Osteocyte (in vitro differentiated cells): ENCODE data around the gene DOLPP1. TPM values are rescaled to one million over a fixed set of nuclear protein-coding genes. Genes with fewer than 3 reads are reported as not detected.

ENCODE experiments used
- DNase-seq: peaks from one replicate; pipeline ENCODE4 v3.0.0; 2021; ENCODE audit warnings: mixed read lengths; ENCODE audit not compliant: unreplicated experiment; ENCODE audit errors: extremely low spot score
- H3K27ac Mint-ChIP-seq: one replicate; pipeline ENCODE4 v1.8.0; 2021; ENCODE audit warnings: mild to moderate bottlenecking, mixed read lengths; ENCODE audit not compliant: unreplicated experiment
- H3K27me3 Mint-ChIP-seq: one replicate; pipeline ENCODE4 v1.8.0; 2021; ENCODE audit warnings: mixed read lengths; ENCODE audit not compliant: unreplicated experiment
- H3K36me3 Mint-ChIP-seq: one replicate; pipeline ENCODE4 v1.8.0; 2021; ENCODE audit warnings: mixed read lengths; ENCODE audit not compliant: unreplicated experiment
- H3K4me1 Mint-ChIP-seq: one replicate; pipeline ENCODE4 v1.8.0; 2021; ENCODE audit warnings: mixed read lengths; ENCODE audit not compliant: unreplicated experiment
- H3K4me3 Mint-ChIP-seq: one replicate; pipeline ENCODE4 v1.8.0; 2021; ENCODE audit warnings: mild to moderate bottlenecking, moderate library complexity, mixed read lengths; ENCODE audit not compliant: unreplicated experiment
- H3K9me3 Mint-ChIP-seq: one replicate; pipeline ENCODE4 v1.8.0; 2021; ENCODE audit warnings: mixed read lengths; ENCODE audit not compliant: unreplicated experiment
- total RNA-seq: library from RNA; stranded (reverse); gene quantifications from 2 replicates; pipeline ENCODE4 v1.2.1, GENCODE V29; 2021
- TF ChIP-seq, protein P1 (sequence below): fragments of 200-600 bp; sonication (generic); IDR thresholded peaks from 2 replicates; pipeline ENCODE4 v1.5.0; 2021; ENCODE audit warnings: antibody characterized with exemption, mild to moderate bottlenecking, moderate library complexity

Gene DOLPP1
- total RNA-seq, 1 donor from 2014 or later, result 13.3 TPM

DNA sequence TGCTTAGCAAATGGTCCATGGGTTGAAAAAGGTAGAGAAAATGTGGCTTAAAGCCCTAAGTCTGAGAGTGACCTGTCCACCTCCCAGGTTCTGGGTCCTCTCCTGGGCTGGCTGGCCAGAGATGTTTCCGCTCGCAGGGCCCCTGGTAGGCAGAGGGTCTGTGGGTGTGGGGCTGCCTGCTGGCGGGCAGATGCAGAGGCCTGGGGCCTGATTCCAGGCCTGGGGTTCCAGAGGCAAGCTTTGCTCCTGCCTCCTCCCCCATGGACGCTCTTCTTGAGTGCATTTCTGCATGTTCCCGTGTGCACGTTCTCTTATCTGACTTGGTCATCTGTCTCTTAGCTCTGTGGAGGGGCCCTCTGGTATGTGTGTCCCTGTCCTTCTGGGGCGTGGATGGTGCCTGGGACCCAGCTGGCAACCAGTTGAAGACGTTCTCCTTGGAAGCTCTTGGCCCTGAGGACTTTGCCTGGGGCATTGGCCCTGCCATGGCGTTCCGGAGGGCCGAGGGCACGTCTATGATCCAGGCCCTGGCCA lies 40.7 kb upstream of the DOLPP1 start:
- H3K4me1 Mint-ChIP-seq, result peaks cover 25% of the 10 kb centered on the region
- no peaks in the 10 kb centered on the region for H3K27me3 Mint-ChIP-seq
- H3K36me3 Mint-ChIP-seq, result peaks cover 20% of the 10 kb centered on the region
- no peaks in the 10 kb centered on the region for H3K9me3 Mint-ChIP-seq
- TF ChIP-seq, protein P1, sequence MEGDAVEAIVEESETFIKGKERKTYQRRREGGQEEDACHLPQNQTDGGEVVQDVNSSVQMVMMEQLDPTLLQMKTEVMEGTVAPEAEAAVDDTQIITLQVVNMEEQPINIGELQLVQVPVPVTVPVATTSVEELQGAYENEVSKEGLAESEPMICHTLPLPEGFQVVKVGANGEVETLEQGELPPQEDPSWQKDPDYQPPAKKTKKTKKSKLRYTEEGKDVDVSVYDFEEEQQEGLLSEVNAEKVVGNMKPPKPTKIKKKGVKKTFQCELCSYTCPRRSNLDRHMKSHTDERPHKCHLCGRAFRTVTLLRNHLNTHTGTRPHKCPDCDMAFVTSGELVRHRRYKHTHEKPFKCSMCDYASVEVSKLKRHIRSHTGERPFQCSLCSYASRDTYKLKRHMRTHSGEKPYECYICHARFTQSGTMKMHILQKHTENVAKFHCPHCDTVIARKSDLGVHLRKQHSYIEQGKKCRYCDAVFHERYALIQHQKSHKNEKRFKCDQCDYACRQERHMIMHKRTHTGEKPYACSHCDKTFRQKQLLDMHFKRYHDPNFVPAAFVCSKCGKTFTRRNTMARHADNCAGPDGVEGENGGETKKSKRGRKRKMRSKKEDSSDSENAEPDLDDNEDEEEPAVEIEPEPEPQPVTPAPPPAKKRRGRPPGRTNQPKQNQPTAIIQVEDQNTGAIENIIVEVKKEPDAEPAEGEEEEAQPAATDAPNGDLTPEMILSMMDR, result no peak
- no peak for DNase-seq
- H3K4me3 Mint-ChIP-seq, result no peak overlapping the region
- H3K27ac Mint-ChIP-seq, result no peak overlapping the region

DNA sequence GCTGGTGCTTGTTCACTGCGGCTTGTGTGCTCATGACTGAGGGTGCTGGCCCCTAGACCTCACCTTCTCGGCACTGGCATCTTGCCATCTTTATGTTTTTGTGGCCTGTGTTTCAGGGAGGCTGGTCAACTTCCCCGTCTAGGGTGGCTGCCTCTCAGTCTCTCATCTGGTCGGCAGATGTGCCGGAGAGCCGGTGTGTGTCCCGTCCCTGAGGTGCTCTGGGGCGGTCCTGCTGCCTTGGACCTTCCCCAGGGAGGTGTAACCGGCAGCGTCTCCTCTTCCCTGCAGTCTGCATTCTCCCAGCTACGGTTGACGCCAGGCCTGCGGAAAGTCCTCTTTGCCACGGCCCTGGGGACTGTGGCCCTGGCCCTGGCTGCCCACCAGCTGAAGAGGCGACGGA lies 38.9 kb upstream of the DOLPP1 start:
- Mint-ChIP-seq H3K4me1 (peaks cover 16% of the 10 kb centered on the region), H3K36me3 (peaks cover 20% of the 10 kb centered on the region), H3K27ac (no peak overlapping the region), H3K27me3 (no peaks in the 10 kb centered on the region), H3K9me3 (no peaks in the 10 kb centered on the region), H3K4me3 (no peak overlapping the region)
- no peak for DNase-seq
- TF ChIP-seq, protein P1, result no peak

- H3K36me3 Mint-ChIP-seq, result peaks cover 16% of the 10 kb centered on the region
- H3K9me3 Mint-ChIP-seq, result no peaks in the 10 kb centered on the region
- no peaks in the 10 kb centered on the region for H3K4me1 Mint-ChIP-seq
- no peak for DNase-seq
- H3K4me3 Mint-ChIP-seq, result no peak overlapping the region
- H3K27ac Mint-ChIP-seq, result no peak overlapping the region
- TF ChIP-seq, protein P1, result no peak
- H3K27me3 Mint-ChIP-seq, result no peaks in the 10 kb centered on the region
Observed at GRCh38 chr9:129052592-129052991, 28.3 kb upstream of the DOLPP1 start.

DNA sequence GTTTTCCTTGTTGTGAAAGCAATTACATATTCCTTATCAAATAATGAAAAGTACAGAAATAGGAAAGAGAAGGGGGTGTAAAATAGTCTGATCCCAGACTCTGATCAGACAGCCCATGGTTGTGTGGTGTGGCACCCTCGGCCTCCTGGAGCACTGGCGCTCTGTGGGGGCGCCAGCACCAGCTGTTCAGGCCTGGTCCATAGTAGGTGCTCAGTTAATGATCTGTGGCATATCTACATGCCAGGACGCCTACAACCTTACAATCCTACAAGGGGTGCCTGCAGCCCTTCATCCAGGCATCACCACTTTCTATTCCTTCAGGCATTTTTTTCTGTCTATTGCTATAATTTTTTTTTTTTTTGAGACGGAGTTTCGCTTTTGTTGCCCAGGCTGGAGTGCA lies 27.9 kb upstream of the DOLPP1 start:
- Mint-ChIP-seq H3K27ac (no peak overlapping the region), H3K36me3 (peaks cover 14% of the 10 kb centered on the region)

DNA sequence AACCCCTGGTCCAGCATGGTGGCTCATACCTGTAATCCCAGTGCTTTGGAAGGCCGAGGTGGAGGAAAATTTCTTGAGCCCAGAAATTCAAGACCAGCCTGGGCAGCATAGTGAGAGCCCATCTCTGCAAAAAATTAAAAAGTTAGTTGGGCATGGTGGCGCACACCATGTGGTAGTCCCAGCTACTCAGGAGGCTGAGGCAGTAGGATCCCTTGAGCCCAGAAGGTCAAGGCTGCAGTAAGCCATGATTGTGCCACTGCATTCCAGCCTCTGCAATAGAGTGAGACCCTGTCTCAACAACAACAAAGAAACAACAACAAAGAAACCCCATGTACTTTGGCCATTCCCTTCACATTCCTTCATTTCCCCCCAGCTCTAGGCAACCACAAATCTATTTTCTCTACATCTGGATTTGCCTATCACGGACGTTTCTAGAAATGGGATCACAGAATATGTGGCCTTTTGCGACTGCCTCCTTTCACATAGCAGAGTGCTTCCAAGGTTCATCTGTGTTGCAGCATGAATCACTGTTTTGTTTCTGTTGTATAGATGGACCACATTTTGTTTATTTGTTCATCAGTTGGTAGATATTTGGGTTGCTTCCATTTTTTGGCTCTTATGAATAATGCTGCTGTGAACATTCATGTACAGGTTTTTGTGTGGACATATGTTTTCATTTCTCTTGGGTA lies 26.6 kb upstream of the DOLPP1 start:
- DNase-seq, result no peak
- no peaks in the 10 kb centered on the region for H3K27me3 Mint-ChIP-seq
- TF ChIP-seq, protein P1, result no peak
- no peak overlapping the region for H3K4me3 Mint-ChIP-seq
- H3K9me3 Mint-ChIP-seq, result no peaks in the 10 kb centered on the region
- no peak overlapping the region for H3K27ac Mint-ChIP-seq
- H3K4me1 Mint-ChIP-seq, result no peaks in the 10 kb centered on the region
- peaks cover 8% of the 10 kb centered on the region for H3K36me3 Mint-ChIP-seq

More for the DNA sequence above, 27.9 kb upstream of the DOLPP1 start:
- H3K9me3 Mint-ChIP-seq, result no peaks in the 10 kb centered on the region
- TF ChIP-seq, protein P1, result no peak
- no peaks in the 10 kb centered on the region for H3K27me3 Mint-ChIP-seq
- no peak overlapping the region for H3K4me3 Mint-ChIP-seq
- DNase-seq, result no peak
- H3K4me1 Mint-ChIP-seq, result no peaks in the 10 kb centered on the region
